ENCODE results near the gene PANX2.

The PANX2 gene

GRCh38 chr22:50192436-50193204 is 22.1 kb downstream of the PANX2 start:
- Histone ChIP-seq H3K79me2 (ENCODE audit: low read length) (peaks cover 61% of the 10 kb centered on the region), H3K9me2 (replicated peaks; ENCODE audit: insufficient read depth, low read length) (no peaks in the 10 kb centered on the region), H3F3A (ENCODE audit: insufficient read depth, low read length) (peaks cover 36% of the 10 kb centered on the region), H4K20me1 (ENCODE audit: insufficient read depth, low read length) (no peaks in the 10 kb centered on the region), H3K27ac (ENCODE audit: low read length) (no peak overlapping the region), H3K9ac (ENCODE audit: low read length) (no peak overlapping the region), H3K9me3 (replicated peaks; ENCODE audit: insufficient read depth, low read length) (no peaks in the 10 kb centered on the region), H3K4me2 (ENCODE audit: low read depth, low read length) (no peak overlapping the region), H3K4me3 (ENCODE audit: low read length) (no peak overlapping the region), H3K4me1 (ENCODE audit: low read length) (peaks cover 28% of the 10 kb centered on the region), H3K36me3 (replicated peaks; ENCODE audit: insufficient read depth, low read length) (no peaks in the 10 kb centered on the region; the same call in 1 of the 2 replicates), H3K27me3 (replicated peaks; ENCODE audit: insufficient read depth, low read length) (no peaks in the 10 kb centered on the region), H2AFZ (ENCODE audit: low read length) (no peak overlapping the region)
- TF ChIP-seq CTCF (IDR thresholded peaks at IDR 0.05; ENCODE audit: low read length) (no peak), EZH2 (optimal IDR thresholded peaks at IDR 0.05; ENCODE audit: low read depth, low read length) (no peak), EZH2phosphoT487 (IDR thresholded peaks at IDR 0.05; ENCODE audit: low read length) (no peak)
- DNase-seq: no peak

- H3K4me2 ChIP-seq (ENCODE audit: low read depth, low read length): no peak overlapping the region
- H3K4me1 ChIP-seq (ENCODE audit: low read length): peaks cover 22% of the 10 kb centered on the region
- no peak overlapping the region for H2AFZ ChIP-seq (ENCODE audit: low read length)
- H3K9me3 ChIP-seq (replicated peaks; ENCODE audit: insufficient read depth, low read length): no peaks in the 10 kb centered on the region
- peaks cover 31% of the 10 kb centered on the region for H3F3A ChIP-seq (ENCODE audit: insufficient read depth, low read length)
- DNase-seq: no peak
- H4K20me1 ChIP-seq (ENCODE audit: insufficient read depth, low read length): no peaks in the 10 kb centered on the region
- no peak overlapping the region for H3K4me3 ChIP-seq (ENCODE audit: low read length)
- H3K9me2 ChIP-seq (replicated peaks; ENCODE audit: insufficient read depth, low read length): no peaks in the 10 kb centered on the region
- H3K36me3 ChIP-seq (replicated peaks; ENCODE audit: insufficient read depth, low read length): no peaks in the 10 kb centered on the region; the same call in 1 of the 2 replicates
- no peak for TF ChIP-seq EZH2phosphoT487 (IDR thresholded peaks at IDR 0.05; ENCODE audit: low read length)
- no peak for TF ChIP-seq CTCF (IDR thresholded peaks at IDR 0.05; ENCODE audit: low read length)
- no peak for TF ChIP-seq EZH2 (optimal IDR thresholded peaks at IDR 0.05; ENCODE audit: low read depth, low read length)
- H3K27ac ChIP-seq (ENCODE audit: low read length): no peak overlapping the region
- H3K27me3 ChIP-seq (replicated peaks; ENCODE audit: insufficient read depth, low read length): no peaks in the 10 kb centered on the region
- H3K79me2 ChIP-seq (ENCODE audit: low read length): peaks cover 52% of the 10 kb centered on the region
- no peak overlapping the region for H3K9ac ChIP-seq (ENCODE audit: low read length)
Measured at GRCh38 chr22:50193621-50194020, 23.1 kb downstream of the PANX2 start.

- Histone ChIP-seq H3K36me3 (replicated peaks; ENCODE audit: insufficient read depth, low read length) (no peaks in the 10 kb centered on the region; the same call in 1 of the 2 replicates), H3K9me2 (replicated peaks; ENCODE audit: insufficient read depth, low read length) (no peaks in the 10 kb centered on the region), H3K4me3 (ENCODE audit: low read length) (no peak overlapping the region), H3K79me2 (ENCODE audit: low read length) (peaks cover 46% of the 10 kb centered on the region), H3K9me3 (replicated peaks; ENCODE audit: insufficient read depth, low read length) (no peaks in the 10 kb centered on the region), H3F3A (ENCODE audit: insufficient read depth, low read length) (peaks cover 30% of the 10 kb centered on the region), H3K27ac (ENCODE audit: low read length) (no peak overlapping the region), H2AFZ (ENCODE audit: low read length) (no peak overlapping the region), H3K4me1 (ENCODE audit: low read length) (peaks cover 16% of the 10 kb centered on the region), H3K4me2 (ENCODE audit: low read depth, low read length) (no peak overlapping the region), H4K20me1 (ENCODE audit: insufficient read depth, low read length) (no peaks in the 10 kb centered on the region), H3K27me3 (replicated peaks; ENCODE audit: insufficient read depth, low read length) (no peaks in the 10 kb centered on the region), H3K9ac (ENCODE audit: low read length) (no peak overlapping the region)
- TF ChIP-seq EZH2 (optimal IDR thresholded peaks at IDR 0.05; ENCODE audit: low read depth, low read length) (no peak), EZH2phosphoT487 (IDR thresholded peaks at IDR 0.05; ENCODE audit: low read length) (no peak), CTCF (IDR thresholded peaks at IDR 0.05; ENCODE audit: low read length) (no peak)
- no peak for DNase-seq
Measured at GRCh38 chr22:50194037-50194805, 23.7 kb downstream of the PANX2 start.

All from MM.1S (cell line).